Activated CD4-positive, alpha-beta T cell treated with anti-CD3 and anti-CD28 coated beads, Interleukin-2, amount 50 U/mL, for 16 hours (primary cell): Measurements from ENCODE around the gene VPS13D.

Experiments
- DNase-seq: peaks from one replicate; pipeline ENCODE4 v3.0.0-alpha.2; 2020

The VPS13D gene

DNA sequence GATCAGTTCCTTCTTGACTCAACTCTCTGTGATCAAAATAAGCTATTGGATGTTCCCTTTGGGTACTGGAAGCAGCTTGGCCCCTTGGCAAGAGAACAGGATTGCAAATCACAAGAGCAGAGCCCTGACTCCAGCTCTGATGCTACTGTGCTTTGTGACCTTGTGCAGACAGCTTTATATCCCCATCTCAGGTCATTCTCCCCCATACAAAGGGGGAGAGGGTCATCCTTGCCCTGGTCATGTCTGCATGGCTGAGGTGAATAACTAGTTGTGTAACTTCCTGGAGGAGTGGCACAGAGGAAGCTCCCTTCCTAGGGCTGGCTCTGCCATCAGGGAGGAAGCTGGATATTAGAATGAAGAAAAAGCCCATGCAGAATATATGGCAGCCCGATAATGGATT lies 245.3 kb downstream of the VPS13D start:
- no peak for DNase-seq

GRCh38 chr1:12475530-12475934 lies 245.7 kb downstream of the VPS13D start:
- peak; percentile 23 for DNase-seq

- DNase-seq = peak; percentile 16
Observed at GRCh38 chr1:12475947-12476346, 246.1 kb downstream of the VPS13D start.

DNA sequence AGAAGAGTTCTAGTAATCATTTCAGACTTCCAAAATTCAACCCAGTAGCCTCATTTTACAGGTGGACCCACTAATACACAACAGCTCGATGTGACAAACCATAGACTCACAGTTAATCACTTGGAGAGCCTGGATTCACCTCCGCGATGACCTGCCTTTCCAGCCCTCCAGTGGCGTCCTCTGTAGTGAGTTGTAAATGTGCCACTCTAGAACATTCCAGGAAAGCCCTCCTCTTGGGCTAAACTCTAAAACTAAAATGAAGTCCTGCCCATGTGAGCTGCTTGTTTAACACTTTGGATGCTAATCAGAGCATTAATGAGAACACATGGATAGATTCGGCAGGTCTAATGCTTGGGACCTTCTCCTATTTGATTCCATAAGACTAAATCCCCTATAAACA lies 247.5 kb downstream of the VPS13D start:
- no peak for DNase-seq

- DNase-seq = no peak
Observed at GRCh38 chr1:12477936-12478611, 248.2 kb downstream of the VPS13D start.

DNA sequence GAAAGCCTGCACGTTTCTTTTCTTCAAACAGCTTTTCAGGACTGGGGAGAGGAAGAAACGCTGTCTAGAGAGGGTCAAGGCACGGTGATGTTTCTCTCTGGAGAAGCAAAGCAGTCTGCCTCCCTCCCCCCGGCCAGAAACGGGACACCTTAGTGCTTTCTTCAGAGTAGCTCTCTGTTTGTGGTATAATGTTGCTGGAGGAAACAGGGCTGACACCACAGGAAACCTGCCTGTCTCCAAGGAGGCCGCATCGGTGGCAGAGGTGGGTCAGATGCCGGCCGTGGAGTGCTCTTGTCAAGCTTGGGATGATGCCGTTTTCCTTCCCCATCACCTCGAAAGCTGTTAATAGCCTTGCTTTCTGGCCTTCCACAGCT lies 248.8 kb downstream of the VPS13D start:
- peak; percentile 47 for DNase-seq

GRCh38 chr1:12479311-12479710 lies 249.5 kb downstream of the VPS13D start:
- no peak for DNase-seq

- no peak for DNase-seq
Observed at GRCh38 chr1:12480041-12480440, 250.2 kb downstream of the VPS13D start.

GRCh38 chr1:12480748-12481362 lies 251.0 kb downstream of the VPS13D start:
- DNase-seq = peak; percentile 61

GRCh38 chr1:12481928-12482327 lies 252.1 kb downstream of the VPS13D start:
- no peak for DNase-seq

- no peak for DNase-seq
Observed at GRCh38 chr1:12482988-12483387, 253.2 kb downstream of the VPS13D start.

DNA sequence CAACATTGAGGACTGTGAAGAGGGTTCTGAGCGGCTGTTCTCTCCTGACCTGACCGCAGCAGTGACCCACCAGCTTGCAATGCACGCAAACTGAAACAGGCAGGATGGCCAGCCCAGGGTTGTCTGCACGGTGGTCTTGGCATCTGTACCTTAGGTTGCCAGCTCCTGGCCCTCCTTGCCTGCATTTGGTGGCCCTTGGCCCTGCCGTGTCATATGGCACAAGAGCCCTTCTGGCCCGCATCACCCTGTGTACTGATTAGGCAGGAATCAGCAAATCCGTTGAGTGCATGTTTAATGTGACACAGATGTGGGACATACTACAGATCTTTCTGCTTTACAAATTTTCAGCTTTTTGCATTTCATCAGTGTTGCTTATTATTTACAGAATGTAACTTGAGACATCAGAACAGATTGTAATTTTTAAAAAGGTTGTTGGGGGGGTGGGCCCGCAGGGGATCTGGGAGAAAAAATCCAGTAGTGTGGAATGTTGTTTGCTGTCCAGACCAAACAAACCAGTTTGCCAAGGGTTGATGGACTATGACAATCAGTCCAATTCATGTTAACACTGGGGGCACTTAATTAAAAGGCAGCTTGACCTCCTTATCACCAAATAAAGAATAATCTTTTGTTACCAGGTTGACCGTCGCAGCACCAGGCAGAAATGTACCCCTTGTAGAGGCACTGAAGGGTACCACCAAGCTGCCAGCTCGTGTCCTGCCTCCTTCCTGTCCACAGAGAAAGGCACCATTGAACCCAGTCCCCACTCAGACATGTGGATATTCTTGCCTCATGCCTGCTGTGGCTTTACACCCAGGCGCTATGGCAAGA lies 255.6 kb downstream of the VPS13D start:
- no peak for DNase-seq

DNA sequence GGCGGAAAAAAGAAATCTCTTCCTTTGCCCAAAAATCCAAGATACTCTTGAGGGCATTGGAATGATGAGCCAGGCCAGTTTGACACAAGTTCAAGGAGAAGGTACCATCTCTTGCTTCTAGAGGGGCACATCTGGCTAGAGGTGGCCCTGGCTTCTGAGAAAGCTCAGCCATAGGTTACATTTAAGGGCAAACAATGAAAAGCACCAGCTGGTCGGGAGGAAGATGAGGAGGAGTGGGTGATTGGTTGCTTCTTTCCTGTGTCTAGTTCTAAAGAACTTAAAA lies 256.2 kb downstream of the VPS13D start:
- no peak for DNase-seq

DNA sequence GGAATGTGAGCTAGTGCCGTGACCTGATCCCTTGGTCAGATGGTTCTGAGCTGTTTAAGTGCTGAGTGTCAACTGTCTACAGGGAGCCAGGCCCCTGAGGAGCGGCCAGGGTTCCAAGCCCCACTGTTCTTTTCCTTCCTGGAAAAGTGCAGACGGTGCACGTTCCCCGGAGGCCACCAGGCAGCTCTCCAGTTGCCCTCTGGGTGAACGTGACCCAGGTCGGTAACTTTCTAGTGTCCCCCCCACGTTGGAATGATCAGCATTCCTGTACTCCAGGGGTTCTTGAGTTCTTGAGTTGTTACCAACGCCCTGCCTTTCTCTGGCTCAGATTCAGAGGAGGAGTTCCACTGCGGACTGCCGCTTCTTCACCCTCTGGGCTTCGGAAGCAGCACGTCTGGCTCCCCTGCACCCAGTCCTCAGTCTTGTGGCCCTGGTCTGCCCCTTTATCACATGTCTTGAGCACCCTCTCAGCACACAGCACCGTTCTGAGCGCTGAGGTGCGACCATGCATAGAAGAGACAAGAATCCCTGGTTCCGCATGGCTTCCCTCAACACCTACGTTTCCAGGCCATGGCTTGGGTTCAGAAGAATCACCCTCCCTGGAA lies 256.7 kb downstream of the VPS13D start:
- DNase-seq = no peak

GRCh38 chr1:12487520-12487919 lies 257.7 kb downstream of the VPS13D start:
- no peak for DNase-seq

DNA sequence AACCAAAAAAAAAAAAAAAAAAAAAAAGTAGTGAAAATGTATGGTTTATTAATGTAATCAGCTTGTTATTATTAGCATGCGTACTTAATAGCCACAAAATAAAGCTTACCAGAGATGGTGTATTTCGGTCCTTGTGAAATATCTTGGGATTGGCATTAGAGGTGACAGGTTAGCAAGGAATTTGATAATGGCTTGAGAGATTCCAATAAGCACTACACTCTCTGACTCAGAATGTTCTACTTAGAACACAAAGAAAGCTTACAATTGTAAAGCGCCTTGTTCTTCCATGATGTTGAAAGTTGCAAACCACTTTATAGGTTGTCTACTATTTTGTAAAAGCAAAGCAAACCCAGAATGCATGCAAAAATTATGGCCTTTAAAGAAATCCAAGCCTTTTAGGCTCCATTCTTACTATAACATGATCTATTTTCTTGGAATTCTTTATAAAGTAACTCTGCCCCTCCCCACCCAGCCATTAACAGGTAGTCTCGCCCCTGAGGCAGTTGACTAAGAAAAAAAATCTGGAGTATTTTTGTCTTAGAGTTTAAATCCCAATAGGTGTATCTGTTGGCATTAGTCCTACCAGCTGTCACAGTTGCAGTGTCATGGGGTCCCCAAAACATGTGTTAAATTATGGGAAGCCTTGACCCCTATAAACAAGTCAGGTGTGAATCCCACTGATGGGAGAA lies 259.0 kb downstream of the VPS13D start:
- no peak for DNase-seq

GRCh38 chr1:12490532-12491142 lies 260.8 kb downstream of the VPS13D start:
- DNase-seq = no peak

- DNase-seq = no peak
Observed at GRCh38 chr1:12491656-12492055, 261.8 kb downstream of the VPS13D start.

DNA sequence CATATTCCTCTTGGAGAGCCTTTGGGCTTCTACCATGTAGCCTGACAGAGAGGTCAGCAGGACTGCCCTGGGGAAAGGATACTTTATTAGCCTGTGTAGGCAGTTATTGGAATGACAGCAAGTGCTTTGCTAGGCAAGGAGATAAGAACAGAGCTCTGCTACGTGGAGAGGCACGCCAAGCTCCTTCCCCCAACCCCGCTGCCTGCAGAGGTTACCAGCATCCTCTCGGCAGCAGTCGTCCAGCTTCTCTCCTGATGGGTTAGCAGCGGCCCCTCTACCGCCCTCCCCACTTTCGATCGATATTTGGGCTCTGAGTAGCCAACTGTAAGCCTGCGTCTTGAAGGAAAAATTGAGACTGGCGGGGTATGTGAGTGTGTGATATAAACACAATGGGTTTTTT lies 265.9 kb downstream of the VPS13D start:
- no peak for DNase-seq

DNA sequence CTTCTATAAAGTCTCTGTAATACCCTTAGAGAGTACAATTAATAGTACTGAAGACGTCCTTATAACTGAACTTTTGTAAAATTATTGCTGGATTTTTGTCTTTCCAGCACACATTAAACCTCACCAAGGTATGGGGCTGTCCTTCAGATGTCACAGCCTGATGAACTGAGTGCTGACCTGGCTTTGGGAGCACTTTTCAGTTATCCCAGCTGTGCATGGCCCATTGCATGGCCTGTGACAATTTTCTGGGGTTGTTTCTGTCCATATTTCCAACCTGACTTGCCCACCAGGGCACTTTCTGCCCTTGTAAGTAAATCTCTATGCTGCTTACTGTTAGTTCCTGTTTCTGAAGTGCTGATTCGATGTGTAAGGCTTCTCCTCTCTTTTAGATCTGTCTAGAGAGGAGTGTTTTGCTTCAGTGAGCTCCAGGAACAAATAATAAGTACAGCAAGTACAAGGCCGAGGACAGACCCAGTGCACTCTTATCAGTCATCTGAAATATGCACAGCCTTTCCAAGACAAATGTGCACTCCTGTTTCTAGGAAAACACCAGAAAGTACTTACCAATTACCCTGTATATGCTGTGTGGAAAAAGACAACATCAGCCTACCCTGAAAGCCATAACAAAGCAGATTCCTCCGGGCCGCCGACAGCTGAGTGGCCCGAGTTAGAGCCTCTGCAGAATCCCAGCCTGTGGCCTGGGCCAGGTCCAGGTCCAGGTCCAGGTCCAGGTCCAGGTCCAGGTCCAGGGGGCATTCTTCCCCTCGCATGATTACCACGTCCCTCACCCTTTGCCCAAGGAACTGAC lies 266.5 kb downstream of the VPS13D start:
- no peak for DNase-seq

- no peak for DNase-seq
Observed at GRCh38 chr1:12499539-12500240, 269.9 kb downstream of the VPS13D start.
